ENCODE data around the gene PIP5K1B.
A peak's percentile ranks its signal among the peaks of the same experiment; 100 is the strongest.

PIP5K1B gene

DNA sequence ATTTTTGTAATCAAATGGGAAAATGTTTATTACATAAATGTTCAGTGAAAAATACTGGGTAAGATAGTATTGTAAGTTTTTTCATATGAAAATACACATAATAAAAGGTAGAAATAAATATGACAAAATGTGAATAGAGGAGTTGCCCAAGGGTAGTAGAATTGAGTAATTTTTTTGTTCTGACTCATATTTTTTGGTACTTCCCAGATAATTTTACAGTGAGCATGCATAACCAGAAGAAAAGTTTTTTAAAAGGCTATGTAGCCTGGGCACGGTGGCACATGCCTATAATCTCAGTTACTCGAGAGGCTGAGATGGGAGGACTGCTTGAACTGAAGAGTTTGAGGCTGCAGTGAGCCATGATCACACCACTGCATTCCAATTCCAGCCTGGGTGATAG is 116.9 kb downstream of the PIP5K1B start:
- no peak for DNase-seq

DNA sequence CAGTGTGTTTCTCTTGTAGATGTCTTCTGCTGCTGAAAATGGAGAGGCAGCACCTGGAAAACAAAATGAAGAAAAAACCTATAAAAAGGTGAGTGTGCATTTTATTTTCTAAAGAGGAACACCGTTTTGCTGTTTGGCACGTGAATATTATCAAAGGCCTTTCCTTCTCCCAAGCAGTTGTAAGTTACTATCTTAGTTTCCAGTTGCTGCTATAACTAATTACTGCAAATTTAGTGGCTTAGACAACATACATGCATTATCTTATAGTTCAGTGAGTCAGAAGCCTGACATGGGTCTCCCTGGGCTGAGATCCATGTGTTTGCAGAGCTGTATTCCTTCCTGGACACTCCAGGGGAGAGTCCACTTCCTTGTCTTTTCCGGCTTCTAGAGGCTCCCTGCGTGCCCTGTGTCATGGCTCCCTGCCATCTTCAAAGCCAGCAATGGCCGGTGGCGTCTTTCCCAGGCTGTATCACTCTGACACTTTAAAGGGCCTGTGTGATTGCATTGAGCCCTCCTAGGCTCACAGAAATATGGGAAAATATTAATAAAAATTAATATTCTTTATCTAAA is 117.6 kb downstream of the PIP5K1B start:
- no peak for DNase-seq

DNA sequence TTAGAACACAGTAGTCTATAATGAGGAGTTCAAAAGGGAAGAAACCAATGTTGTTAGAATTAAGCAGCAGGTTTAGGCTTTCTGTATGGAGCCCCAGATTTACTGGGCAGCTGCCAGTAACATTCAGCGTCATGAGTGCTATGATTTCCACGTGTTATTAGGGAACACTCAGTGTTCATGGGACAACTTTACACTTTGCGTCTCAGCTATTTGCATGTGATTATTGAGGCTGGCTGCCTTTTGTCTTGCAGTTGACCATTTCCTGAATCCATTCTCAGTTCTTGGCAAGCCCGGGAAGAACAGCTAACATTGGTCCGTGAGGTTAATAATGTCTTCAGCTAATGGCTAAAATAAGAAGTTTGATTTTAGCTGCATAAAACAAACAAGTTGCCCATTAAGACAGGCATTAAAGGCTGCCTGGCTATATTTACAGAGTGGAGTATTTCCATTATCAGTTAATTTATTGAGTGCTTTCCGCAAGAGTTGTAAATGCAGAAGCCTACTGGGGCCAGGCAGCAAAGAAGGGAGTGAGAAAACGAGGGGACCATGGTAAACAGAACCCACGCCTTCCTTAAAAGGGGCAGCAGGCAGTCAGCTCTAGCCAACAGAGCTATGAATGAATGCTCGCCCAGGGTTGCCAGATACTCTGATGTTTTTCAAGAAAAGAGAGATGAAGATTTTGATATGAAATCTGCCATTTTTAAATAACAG is 120.9 kb downstream of the PIP5K1B start:
- peak; percentile 44 for DNase-seq

DNA sequence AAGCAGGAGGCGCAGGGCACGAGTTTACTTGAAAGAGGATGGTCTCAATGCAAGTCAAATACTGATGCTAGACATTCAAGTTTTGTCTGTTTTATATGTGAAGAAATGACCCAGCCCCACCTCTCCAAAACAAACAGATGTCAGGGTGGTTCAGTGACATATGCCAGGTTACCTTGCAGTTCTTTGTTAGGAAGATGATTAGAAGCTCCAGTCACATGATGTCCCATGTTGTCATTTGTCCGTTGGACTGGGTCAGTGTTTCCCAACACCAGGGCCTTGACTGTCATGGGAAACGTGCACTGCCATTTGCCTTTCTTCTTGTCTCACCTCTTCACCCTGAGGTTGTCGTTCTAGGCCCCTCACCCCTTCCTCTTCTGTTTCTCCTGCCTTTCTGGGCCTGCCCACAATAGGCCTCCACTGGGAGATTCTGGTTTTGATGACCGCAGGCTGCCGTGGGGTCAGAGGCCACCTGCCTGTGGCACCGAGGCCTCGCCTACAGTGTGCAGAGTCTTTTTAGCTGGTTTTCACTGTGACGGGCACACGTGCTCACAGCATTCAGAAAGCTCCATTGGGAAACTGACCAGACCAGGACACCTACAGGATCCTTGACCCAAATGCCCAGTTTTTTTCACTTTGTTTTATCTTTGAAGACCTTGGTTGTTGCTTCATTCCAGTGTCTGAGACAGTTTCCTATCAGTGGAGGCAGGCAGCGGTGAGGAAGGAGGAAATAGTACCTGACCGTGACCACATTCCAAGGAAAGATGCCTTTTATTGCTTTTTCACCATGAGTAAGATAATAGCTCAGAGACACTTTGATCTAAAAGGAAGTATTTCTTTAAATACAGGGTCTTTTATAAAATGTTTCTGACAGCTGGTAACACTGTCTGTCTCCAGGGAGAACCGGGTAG is 123.1 kb downstream of the PIP5K1B start:
- DNase-seq = no peak

DNA sequence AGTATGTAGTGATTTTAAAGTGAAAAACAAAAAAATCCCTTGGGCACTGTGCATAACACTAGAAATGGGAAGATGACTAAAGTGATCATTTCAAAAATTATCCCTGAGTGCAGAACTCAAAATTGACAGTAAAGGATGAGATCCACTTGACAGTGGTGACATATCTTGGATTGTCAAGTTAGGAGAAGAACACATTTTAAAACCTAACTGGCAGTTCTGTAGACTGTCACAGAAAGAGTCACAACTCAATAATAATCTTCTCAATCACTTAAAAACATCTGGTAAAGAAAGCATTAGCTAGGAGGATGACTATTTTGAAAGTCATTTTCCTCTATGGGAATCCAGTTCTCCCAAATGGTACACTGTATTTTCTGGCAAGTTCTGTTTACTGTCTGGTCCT is 127.1 kb downstream of the PIP5K1B start:
- DNase-seq = no peak

DNA sequence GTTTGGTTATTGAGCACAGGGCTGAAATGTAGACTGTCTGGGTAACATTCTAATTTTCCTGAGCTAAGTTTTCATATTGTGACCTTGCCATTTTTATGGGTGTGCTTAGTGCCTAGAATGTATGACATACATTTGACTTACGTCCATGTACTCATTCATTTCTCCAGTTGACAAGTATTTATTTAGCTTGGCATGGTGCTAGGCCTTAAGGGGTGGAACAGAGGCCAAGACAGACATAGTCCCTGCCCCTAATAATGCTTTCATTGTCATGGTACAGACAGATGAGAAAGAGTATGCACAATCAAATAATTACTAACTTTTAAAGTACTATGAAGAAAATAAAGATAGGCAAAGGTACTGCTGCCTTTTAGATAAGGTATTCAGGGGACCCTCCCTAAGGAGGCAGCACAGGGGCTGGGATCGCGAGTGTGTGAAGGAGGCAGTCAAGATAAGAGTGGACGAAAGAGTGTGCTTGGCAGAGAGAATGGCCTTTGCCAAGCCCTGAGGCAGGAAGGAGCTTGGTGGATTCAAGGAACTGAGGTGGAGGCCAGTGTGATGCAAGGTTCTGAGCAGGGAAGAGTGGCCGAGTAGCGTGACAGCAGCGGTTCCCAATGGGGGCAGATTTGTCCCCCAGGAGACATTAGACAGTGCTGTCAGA is 128.0 kb downstream of the PIP5K1B start:
- no peak for DNase-seq

DNA sequence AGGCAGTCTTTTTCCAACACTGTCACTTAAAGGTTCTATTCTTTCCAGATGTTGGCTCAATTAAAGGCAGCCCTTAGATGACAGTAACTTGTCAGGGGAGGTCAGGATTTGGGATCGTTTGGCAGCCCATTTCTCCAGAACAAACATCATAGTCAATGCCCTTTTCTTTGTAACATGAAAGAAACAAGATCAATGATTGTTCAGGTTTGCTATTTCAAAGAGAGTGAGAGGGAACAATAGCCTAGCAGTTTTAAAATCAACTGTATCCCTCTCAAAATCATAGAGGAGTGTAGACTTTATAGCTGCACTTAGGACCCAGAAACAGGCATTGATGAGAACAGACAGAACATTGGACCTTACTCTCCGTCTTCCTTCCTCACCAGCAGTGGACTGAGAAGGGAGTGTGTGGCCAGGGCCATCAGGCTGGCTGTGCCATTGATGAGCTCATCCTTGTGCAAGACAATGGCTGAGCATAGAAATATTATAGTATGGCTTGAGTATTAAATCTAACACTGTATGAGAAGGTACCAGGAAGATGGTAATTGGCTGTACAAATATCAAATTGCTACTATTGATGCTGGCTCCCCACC is 130.0 kb downstream of the PIP5K1B start:
- no peak for DNase-seq

DNA sequence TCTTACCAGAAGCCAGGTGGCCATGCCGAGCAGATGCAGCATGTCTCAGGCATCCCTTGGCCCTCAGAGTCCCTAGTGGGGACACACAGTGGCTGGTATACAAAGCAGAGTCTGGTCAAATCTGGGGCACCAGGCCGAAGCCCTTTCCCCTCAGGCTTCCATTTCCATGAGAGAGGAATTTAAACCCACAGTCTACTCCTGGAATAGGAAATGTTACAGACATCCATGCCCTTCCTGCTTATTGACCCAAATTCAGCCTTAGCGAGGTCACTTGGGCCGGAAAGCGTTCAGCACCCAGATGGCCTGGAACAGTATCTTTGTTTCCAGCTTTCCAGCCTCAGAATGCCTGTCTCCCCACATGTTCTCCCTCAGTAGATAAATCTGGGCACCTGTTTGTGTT is 131.7 kb downstream of the PIP5K1B start:
- DNase-seq = no peak

DNA sequence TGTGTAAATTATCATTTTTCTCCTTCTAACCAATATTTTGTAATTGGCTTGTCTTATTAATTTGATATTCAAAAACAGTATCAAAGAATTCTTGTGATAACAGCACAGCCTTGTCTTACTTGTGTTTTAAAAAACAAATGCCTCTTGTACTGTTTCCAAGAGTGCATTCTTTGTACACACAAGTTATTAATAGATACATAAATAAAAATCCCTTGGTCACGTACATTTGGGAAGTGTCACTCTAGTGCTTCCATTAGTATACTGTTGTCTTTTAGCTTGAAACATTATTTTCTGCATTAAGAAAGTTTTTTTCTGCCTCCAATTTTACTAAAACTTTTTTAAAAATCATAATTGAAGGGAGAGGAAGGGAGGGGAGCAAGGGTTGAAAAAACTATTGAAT is 133.2 kb downstream of the PIP5K1B start:
- DNase-seq = no peak

DNA sequence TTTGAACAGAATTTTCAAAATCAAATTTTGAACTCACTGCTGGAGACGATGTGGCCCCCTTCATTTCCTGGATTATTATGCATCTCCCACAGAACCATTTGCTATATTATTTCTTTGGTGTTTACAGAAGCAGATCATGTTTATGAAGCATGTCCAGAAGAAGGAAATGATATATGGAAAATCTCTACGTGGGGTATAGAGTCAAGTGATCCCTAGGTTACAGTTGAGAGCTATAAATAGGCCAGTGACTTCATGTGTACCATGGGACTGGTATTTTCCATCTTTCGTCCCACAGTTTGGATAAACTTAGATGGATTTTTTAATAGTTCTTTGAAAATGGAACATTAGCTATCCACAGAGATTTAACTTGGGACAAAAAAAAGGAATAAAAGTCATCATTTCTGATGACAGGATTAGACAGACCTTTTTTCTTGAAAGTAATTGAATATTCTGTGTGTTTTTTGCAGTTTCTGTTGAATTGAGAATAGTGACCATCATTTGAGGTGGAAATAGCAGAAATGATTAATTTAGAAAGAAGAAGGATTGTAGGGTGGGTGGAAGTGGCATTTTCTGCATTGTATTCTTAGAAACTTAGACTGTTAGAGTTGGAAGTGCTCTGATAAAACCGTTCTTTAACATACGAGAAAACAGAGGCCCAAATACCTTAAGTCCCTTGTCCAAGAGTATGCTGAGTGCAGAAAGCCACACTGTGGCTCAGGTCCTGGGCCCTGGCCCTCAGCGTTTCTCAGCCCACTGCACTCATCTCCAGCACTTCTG is 136.4 kb downstream of the PIP5K1B start:
- DNase-seq = no peak

DNA sequence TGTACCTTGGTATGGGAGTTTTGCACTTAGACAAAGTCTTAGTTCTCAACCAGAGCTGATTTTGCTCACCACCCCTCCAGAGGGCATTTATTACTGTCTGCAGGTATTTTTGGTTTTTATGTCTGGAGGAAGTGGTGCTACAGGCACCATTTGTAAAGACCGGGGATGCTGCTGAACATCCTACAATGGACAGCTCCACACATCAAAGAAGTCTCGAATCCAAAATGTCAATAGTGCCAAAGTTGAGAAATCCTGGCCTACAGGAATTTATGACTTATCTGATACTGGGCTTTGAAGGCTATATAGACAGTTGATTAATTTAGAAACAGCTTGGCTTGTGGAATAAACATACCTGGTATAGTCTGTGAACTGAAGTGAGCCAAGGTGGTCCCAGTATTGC is 137.5 kb downstream of the PIP5K1B start:
- DNase-seq = no peak

DNA sequence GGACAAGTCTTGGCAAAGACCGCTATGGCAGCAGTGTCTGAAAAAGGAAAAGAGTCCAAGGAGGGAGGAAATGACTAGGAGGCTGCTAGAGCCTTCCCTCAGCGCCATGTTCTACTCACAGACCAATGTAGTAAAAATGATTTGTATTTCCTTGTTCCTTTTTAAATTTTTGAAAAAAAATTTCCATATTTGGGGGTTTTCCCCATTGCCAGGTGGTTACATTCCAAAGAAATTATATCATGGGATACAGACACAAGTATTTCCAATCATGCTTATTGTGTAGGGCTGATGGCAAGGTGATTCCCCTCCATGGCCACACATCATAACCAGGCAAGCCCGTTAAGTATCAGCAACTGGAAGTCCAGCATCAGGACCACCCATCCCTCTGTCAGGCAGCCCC is 138.2 kb downstream of the PIP5K1B start:
- DNase-seq = no peak

DNA sequence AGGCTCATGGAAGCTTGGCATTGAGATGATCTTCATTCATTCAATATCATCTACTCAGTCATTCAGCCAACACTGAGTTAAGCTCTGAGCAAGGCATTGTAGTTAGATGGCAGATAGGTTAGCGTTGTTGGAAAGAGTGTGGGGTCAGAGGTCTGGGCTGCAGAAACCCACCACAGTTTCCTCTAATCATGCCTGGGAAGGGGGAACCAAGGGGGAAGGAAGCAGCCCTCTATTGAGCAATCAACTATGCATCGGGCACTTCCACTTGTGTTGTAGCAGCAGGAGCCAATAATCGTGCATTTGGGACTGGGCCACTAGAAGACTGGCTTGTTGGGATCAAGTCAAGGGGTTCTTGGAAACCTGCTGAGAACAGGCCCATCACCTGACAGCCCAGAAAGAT is 139.1 kb downstream of the PIP5K1B start:
- no peak for DNase-seq

DNA sequence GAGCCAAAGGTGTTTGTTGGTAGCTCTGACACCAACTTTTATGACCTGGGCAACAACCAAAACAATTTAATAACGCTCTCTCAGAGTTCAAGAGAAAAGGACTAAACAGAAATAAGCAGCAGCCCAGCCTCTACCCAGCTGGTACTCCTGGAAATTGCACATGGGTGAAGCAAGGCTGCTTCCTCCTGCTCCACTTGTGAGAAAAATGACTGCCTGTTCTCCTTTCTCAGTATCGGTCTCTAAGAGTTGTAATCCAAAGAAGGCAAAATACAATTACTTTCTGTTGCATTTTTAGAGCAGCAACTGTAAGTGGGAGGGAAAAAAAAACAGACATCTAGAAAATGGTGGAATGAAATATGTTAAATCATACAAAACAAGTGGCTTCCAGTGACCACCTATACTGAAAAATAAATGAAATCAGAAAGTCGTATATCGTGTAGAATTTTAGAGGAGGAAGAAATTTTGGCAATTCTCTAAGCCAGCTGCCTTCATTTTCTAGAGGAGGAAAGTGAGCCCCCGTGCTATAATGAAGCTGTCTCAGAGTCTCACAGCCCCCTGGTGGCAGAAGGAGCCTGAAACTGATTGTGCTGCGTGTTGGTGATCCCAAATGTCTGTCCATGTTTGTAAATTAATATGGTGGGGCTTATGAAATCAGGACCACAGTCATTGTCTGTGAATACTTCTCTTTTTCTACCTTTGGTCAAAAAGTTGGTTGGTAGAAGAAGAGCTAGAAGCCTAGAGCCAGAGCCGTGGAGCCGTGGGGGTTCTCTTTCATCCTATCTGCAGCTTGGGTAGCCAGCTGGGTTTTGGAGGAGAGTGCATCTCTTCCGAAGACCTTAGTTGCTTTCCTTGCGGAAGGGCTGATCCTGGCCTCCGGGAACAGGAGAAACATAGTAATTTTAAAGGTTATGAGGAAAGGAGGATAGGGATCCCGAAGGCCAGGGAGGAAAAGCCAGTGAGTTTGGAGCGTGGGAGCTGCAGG is 139.9 kb downstream of the PIP5K1B start:
- peak; percentile 64 for DNase-seq

DNA sequence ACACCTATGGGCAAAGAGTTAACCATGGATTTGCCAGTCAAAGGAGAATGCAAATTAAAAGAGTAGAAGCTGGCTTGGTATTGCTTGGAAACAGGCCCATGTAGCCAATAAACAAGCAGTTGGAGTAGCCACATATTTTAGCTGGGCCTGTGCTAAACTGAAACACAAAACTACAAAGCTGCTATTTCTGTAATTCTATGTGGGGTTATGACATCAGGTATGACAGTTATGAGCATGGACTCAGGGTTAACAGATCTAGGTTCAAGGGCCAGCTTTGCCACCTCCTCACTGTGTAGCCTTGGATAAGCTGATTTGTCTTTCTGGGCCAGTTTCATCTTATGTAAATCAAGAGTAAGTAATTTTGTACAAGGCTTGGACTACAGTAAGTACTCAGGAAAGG is 142.7 kb downstream of the PIP5K1B start:
- no peak for DNase-seq

DNA sequence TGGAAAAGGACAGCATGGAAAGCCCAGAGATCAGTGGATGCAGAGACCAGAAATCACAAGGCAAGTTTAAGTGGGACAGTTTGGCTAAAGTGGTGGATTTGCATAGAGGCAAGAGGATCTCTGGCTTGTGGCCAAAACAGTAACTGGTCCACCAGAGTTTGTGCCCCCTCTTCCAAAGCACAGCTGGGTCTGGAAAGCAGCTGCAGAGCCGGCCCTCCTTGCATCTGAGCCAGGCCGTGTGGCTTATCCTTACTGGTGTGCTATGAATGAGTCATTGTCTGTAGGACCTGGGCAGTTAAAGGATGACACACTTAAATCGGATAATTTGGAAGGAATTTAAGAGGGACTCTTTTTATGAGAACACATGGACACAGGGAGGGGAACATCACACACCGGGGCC is 146.6 kb downstream of the PIP5K1B start:
- no peak for DNase-seq

DNA sequence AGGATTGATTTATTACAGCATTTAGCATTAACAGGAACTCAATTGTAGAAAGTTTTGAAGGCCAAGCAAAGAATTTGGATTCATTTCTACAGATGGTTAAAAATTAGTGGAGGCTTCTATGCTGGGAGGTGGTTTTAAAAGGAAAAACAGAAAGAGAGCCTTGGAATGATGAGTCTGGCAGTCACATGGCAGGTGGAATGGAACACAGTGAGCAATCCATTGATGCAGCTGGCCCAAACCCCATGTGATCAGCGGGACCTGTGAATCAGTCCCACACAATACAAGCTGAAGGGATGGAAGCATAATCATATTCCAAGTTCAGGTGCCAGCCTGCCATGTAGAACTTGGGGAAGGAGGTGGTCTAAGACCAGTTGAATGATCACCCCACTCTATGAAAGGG is 147.9 kb downstream of the PIP5K1B start:
- no peak for DNase-seq

DNA sequence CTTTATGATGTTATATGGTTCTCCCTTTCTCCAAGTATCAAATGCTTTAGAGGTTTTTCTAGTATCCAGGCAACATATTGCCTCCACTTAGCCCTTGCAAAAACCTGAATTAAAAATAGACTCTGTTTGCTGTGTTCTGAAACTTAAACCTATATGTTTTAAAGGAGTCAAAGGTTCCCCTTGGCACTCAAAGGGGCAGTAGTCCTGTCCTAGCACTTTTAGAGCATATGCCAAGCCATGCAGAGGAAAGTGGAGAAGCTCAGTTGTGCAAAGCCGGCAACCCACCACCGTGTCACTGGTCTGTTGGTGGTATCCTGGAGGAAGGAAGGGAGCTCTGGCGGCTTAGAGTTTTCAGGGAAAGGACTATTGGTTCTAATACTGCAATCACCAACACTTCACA is 154.3 kb downstream of the PIP5K1B start:
- no peak for DNase-seq

DNA sequence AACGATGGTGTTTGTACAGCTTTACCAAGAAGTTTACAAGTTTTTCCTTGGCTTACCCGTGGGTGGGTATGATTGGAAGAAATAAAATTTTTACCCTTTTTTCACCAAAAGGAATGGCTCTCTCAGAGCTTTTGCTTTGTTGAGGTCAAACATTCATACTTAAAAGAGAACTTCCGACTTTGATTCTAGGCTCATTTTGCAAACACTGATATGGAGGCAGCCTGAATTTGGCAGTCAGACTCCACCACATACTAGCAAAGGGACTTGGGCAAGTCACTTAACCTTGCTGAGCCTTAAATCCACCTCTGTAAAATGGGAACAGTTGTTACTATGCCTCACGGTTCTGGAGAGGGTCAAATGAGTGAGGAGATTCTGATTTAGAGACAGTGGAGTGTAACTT is 155.4 kb downstream of the PIP5K1B start:
- DNase-seq = no peak

DNA sequence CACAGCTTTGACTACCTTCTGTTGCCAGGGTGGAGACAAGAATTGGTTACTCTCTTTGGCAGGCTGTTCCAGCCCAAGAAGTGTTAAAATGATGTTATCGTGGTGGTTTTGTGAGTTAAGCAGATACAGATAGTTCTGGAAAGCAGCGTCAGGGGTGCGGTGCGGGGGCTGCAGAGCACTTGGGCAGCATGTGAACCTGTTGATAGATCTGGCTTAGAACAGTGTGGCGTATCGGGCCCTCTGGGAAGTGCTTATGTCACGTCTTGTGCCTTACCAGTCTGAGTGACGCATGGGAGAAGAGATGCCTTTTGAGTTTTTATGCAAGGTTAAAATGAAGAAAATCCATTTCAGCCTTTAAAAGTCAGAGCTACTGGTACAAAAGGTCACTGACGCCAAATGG is 156.4 kb downstream of the PIP5K1B start:
- DNase-seq = no peak

DNA sequence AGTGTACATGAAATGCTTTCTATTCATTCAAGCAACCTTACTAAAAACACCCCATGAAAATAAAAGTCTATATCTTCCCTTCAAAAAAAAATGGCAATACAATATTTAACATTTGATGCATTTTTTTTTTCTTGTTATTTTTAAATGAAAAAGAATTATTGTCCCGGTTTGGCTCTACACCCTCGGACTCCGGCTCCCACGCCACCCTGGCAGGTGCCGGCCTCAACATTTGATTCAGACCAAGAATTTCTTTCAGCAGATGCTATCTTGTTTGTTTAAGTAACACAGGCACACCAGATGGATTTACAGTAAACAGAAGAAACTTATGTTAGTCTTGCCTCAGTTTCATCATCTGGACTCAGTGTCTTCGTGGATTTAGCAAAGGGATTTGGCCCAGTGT is 162.0 kb downstream of the PIP5K1B start:
- no peak for DNase-seq

Measured in eye (tissue), 1 donor.